Measurements from ENCODE around the gene RANBP17. TPM values are rescaled to one million over a fixed set of nuclear protein-coding genes. Genes with fewer than 3 reads are reported as not detected.

Gene RANBP17
- total RNA-seq, 1 donor from 2014 or later, result 12.3 TPM

DNA sequence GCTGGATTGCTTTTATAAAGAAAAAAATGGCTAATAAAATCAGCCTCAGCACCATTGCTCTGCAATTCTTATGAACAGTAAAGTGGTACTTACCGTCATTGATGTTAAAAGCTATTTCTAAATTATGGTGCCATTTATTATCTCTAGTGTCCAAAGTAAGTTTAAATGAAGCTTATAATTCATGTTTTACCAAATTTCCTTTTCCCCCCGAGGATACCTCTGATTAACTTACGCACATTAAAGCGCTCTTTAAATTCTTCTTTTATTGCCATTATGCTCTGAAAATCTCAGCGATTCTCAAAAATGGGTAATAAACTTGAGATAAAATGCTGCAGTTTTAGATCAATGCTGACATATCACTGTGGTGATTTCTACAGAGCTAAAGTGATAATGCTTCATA lies 460.7 kb downstream of the RANBP17 start:
- Histone ChIP-seq H3K9me3 (no peaks in the 10 kb centered on the region), H3K27me3 (ENCODE audit: low read depth) (peaks cover 80% of the 10 kb centered on the region), H3K4me3 (no peak overlapping the region), H3K27ac (no peak overlapping the region), H3K36me3 (no peaks in the 10 kb centered on the region), H3K4me1 (no peaks in the 10 kb centered on the region)
- intact Hi-C loops (cut with DNase I), result no loop called here
- ATAC-seq (no peak), DNase-seq (no peak)
- TF ChIP-seq, protein P1, sequence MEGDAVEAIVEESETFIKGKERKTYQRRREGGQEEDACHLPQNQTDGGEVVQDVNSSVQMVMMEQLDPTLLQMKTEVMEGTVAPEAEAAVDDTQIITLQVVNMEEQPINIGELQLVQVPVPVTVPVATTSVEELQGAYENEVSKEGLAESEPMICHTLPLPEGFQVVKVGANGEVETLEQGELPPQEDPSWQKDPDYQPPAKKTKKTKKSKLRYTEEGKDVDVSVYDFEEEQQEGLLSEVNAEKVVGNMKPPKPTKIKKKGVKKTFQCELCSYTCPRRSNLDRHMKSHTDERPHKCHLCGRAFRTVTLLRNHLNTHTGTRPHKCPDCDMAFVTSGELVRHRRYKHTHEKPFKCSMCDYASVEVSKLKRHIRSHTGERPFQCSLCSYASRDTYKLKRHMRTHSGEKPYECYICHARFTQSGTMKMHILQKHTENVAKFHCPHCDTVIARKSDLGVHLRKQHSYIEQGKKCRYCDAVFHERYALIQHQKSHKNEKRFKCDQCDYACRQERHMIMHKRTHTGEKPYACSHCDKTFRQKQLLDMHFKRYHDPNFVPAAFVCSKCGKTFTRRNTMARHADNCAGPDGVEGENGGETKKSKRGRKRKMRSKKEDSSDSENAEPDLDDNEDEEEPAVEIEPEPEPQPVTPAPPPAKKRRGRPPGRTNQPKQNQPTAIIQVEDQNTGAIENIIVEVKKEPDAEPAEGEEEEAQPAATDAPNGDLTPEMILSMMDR (IDR thresholded peaks at IDR 0.05), result no peak

DNA sequence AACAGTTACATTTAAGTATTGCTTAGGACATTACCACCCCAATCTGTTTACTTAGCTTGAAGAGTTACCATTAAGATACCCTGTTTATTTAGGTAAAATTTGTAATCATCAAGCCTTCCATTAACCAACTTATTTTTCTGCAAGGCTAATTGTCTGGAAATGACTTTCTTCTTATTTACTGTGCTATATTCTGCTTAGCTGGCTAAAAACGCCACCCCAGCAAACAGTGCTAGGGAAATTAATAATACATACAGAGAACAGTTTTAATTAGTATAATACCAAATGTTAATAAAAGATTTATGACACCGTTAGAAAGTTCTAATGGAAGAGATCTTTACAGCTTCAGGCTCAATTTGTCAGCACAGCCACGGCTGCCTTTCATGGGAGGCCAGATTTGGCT lies 461.2 kb downstream of the RANBP17 start:
- Histone ChIP-seq H3K4me3 (no peak overlapping the region), H3K4me1 (no peaks in the 10 kb centered on the region), H3K27me3 (ENCODE audit: low read depth) (peaks cover 76% of the 10 kb centered on the region), H3K36me3 (no peaks in the 10 kb centered on the region), H3K9me3 (no peaks in the 10 kb centered on the region), H3K27ac (no peak overlapping the region)
- intact Hi-C loops (cut with DNase I), result no loop called here
- TF ChIP-seq, protein P1 (IDR thresholded peaks at IDR 0.05), result no peak
- no peak for ATAC-seq
- DNase-seq, result no peak

DNA sequence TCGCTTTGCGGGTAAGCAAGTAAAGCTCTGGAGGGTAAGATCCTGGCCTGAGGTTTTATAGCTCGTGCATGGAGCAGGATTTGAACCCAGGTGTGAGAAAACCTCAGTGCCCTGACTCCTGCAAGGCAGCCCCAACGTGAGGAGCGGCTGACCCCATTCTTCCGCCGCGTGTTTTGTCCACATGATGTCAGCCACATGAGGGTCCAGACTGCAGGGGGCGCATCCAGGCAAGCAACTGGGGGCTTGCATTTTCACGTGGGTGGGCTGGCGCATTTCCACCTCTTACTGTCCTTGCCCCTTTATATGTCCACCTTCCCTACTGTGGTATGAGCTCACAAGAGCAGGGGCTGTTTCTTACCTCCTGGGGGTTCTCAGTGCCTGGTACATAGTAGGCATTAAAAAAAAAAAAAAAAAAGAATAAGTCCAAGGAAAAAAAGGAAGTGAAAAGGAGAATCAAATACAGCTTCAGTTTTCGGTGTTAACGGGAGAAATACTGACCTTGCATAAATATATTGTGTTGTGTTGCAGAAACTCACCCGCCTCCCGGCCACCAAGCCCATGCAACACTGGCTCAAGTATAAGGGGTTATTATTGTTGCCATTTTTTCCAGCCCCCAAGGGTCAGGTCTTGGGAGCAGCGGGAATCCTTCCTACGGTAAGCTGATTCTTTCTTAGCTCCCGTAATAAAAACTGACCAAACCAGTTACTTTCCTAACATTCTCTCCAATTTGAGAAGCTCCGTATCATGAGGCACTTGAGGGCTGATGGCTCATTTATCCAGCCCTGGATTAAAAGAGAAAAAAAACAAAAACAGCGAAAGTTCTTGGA lies 462.2 kb downstream of the RANBP17 start:
- Histone ChIP-seq H3K27ac (no peak overlapping the region), H3K4me1 (no peaks in the 10 kb centered on the region), H3K9me3 (no peaks in the 10 kb centered on the region), H3K27me3 (ENCODE audit: low read depth) (peaks cover 69% of the 10 kb centered on the region), H3K4me3 (no peak overlapping the region), H3K36me3 (no peaks in the 10 kb centered on the region)
- TF ChIP-seq, protein P1 (IDR thresholded peaks at IDR 0.05), result no peak
- intact Hi-C loops (cut with DNase I), result no loop called here
- DNase-seq (no peak), ATAC-seq (no peak)

DNA sequence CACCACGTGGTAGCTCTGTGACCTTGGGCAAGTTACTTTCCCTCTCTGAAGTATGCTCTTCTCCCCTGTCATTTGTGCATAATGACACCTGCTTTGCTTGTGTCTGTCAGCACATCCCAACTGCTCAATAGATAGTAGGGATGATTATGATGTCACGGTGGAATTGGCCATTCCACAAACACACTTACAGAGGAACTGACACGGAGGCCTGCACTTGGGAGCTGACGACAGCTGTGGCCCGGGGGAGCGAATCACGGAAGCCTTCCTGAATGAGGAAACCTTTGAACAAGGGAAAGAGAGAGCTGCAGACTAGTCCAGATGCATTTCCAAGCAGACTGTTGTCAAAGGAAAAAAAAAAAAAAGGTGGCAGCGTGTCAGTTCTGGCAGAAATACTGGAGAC lies 468.2 kb downstream of the RANBP17 start:
- peaks cover 43% of the 10 kb centered on the region for H3K27me3 ChIP-seq (ENCODE audit: low read depth)
- intact Hi-C loops (cut with DNase I), result no loop called here
- no peaks in the 10 kb centered on the region for H3K9me3 ChIP-seq
- H3K4me3 ChIP-seq, result no peak overlapping the region
- no peaks in the 10 kb centered on the region for H3K36me3 ChIP-seq
- no peak overlapping the region for H3K27ac ChIP-seq
- DNase-seq (no peak), ATAC-seq (no peak)
- TF ChIP-seq, protein P1 (IDR thresholded peaks at IDR 0.05), result no peak
- no peaks in the 10 kb centered on the region for H3K4me1 ChIP-seq

DNA sequence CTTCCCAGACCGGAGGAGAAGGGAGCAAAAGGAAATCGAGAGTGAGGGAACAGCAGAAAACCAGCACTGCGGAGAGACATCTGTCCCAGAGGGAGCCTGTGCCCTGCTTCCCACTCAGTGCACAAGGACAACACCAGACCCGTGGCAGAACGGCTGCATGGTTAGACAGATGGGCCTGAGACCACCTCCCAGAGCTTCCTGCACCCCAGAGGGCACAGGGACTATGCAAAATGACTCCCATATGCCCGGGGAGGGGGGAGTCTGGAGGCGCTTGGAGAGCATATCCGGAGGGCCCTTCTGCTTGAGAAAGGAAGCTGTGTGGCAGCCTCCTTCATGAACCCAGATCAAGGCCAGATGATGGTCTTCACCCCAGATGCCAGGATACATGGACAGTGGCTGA lies 473.8 kb downstream of the RANBP17 start:
- intact Hi-C loops (cut with DNase I), result no loop called here

More for the DNA sequence above, 473.8 kb downstream of the RANBP17 start:
- Histone ChIP-seq H3K27ac (no peak overlapping the region), H3K9me3 (no peaks in the 10 kb centered on the region), H3K36me3 (no peaks in the 10 kb centered on the region), H3K4me3 (no peak overlapping the region), H3K27me3 (ENCODE audit: low read depth) (peaks cover 52% of the 10 kb centered on the region), H3K4me1 (peaks cover 12% of the 10 kb centered on the region)
- ATAC-seq (no peak), DNase-seq (no peak)
- TF ChIP-seq, protein P1 (IDR thresholded peaks at IDR 0.05), result no peak

Measured in lower lobe of right lung (tissue), 2 donors.